Stimulated activated CD8-positive, alpha-beta memory T cell treated with anti-CD3 and anti-CD28 coated beads, Interleukin-12 subunit alpha, Interleukin-12 subunit beta, amount 100 ng/mL, for 1 hour (primary cell): Measurements from ENCODE around the gene ZMAT3.
A peak's percentile ranks its signal among the peaks of the same experiment; 100 is the strongest.

Experiments
- DNase-seq: peaks from one replicate; pipeline ENCODE4 v3.0.0-alpha.2; 2020; ENCODE audit warnings: low read depth

Gene ZMAT3

GRCh38 chr3:179021119-179021903 lies 50.3 kb downstream of the ZMAT3 start:
- DNase-seq: no peak

GRCh38 chr3:179020112-179020511 lies 51.5 kb downstream of the ZMAT3 start:
- DNase-seq: no peak

- no peak for DNase-seq
Measured at GRCh38 chr3:179018808-179019207, 52.8 kb downstream of the ZMAT3 start.

GRCh38 chr3:179016979-179017670 lies 54.5 kb downstream of the ZMAT3 start:
- DNase-seq: no peak

- peak; percentile 40 for DNase-seq
Measured at GRCh38 chr3:179015551-179016020, 56.0 kb downstream of the ZMAT3 start.

GRCh38 chr3:179005706-179006105 lies 65.9 kb downstream of the ZMAT3 start:
- DNase-seq: no peak

- no peak for DNase-seq
Measured at GRCh38 chr3:179005213-179005612, 66.4 kb downstream of the ZMAT3 start.

- DNase-seq: no peak
Measured at GRCh38 chr3:179000659-179001058, 71.0 kb downstream of the ZMAT3 start.

- DNase-seq: no peak
Measured at GRCh38 chr3:179000144-179000543, 71.5 kb downstream of the ZMAT3 start.

- no peak for DNase-seq
Measured at GRCh38 chr3:178996399-178996798, 75.2 kb downstream of the ZMAT3 start.

- no peak for DNase-seq
Measured at GRCh38 chr3:178990293-178990692, 81.3 kb downstream of the ZMAT3 start.

GRCh38 chr3:178989821-178990220 lies 81.8 kb downstream of the ZMAT3 start:
- no peak for DNase-seq

- no peak for DNase-seq
Measured at GRCh38 chr3:178987745-178988144, 83.9 kb downstream of the ZMAT3 start.

GRCh38 chr3:178986456-178986855 lies 85.2 kb downstream of the ZMAT3 start:
- DNase-seq: no peak

- no peak for DNase-seq
Measured at GRCh38 chr3:178982137-178982536, 89.5 kb downstream of the ZMAT3 start.

GRCh38 chr3:178975320-178975719 lies 96.3 kb downstream of the ZMAT3 start:
- DNase-seq: no peak

GRCh38 chr3:178971614-178972013 lies 100.0 kb downstream of the ZMAT3 start:
- DNase-seq: no peak

- DNase-seq: no peak
Measured at GRCh38 chr3:178969004-178969700, 102.5 kb downstream of the ZMAT3 start.
